Rectal smooth muscle tissue (tissue), 1 donor: ENCODE measurements around the gene CLEC18C.
"Not testable (repeated sequence)": the region's sequence is repeated elsewhere in the genome, so short reads cannot be mapped to it uniquely, and the experiment has no call there.

Experiments
- H3K27ac ChIP-seq: one replicate; pipeline ENCODE4 v1.7.0; 2013; ENCODE audit warnings: low read depth, low read length, inconsistent platforms
- H3K27me3 ChIP-seq: one replicate; pipeline ENCODE4 v1.7.0; 2013; ENCODE audit warnings: low read length; ENCODE audit not compliant: control insufficient read depth, insufficient read depth
- H3K36me3 ChIP-seq: one replicate; pipeline ENCODE4 v1.7.0; 2013; ENCODE audit warnings: low read length; ENCODE audit not compliant: control insufficient read depth, insufficient read depth
- H3K4me1 ChIP-seq: one replicate; pipeline ENCODE4 v1.7.0; 2013; ENCODE audit warnings: low read length; ENCODE audit not compliant: control insufficient read depth, insufficient read depth
- H3K4me3 ChIP-seq: one replicate; pipeline ENCODE4 v1.7.0; 2013; ENCODE audit warnings: low read length
- H3K9ac ChIP-seq: one replicate; pipeline ENCODE4 v1.7.0; 2013; ENCODE audit warnings: low read length

CLEC18C gene

DNA sequence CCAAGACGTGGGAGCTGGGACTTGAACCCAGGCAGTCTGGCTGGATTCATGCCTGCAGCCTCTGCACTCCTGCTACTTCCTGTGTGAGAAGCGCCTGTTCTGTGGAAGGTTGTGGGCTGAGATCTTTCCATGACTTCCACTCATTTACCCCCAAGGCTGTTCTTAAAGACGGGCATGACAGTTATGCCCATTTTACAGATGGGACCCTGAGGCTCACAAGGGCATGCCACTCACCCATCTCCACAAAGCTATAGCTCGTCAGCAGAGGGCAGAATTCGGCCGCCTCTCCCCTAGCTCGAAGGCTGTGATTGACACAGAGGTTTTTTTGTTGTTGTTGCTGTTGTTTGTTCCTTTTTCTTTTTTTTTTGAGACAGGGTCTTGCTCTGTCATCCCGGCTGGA is 26.5 kb downstream of the CLEC18C start:
- not testable (repeated sequence) for H3K27me3 ChIP-seq, H3K4me1 ChIP-seq, H3K36me3 ChIP-seq, H3K27ac ChIP-seq, H3K9ac ChIP-seq, H3K4me3 ChIP-seq

DNA sequence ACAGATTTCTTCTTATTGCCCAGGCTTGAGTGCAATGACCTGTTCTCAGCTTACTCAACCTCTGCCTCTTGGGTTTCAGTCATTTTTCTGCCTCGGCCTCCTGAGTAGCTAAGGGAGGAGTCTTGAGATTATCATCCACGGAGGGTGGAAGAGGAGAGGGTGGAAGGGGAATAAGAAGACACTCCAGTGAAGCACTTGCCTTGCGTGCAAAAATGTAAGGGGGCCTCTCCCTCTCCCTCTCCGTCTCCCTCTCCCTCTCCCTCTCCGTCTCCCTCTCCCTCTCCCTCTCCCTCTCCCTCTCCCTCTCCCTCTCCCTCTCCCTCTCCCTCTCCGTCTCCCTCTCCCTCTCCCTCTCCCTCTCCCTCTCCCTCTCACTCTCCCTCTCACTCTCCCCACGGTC is 29.9 kb downstream of the CLEC18C start:
- H3K36me3 ChIP-seq, H3K4me1 ChIP-seq, H3K9ac ChIP-seq, H3K27ac ChIP-seq, H3K4me3 ChIP-seq, H3K27me3 ChIP-seq: not testable (repeated sequence)

GRCh38 chr16:70204010-70204409 is 30.4 kb downstream of the CLEC18C start:
- H3K4me1 ChIP-seq, H3K9ac ChIP-seq, H3K27ac ChIP-seq, H3K27me3 ChIP-seq, H3K4me3 ChIP-seq, H3K36me3 ChIP-seq: not testable (repeated sequence)

DNA sequence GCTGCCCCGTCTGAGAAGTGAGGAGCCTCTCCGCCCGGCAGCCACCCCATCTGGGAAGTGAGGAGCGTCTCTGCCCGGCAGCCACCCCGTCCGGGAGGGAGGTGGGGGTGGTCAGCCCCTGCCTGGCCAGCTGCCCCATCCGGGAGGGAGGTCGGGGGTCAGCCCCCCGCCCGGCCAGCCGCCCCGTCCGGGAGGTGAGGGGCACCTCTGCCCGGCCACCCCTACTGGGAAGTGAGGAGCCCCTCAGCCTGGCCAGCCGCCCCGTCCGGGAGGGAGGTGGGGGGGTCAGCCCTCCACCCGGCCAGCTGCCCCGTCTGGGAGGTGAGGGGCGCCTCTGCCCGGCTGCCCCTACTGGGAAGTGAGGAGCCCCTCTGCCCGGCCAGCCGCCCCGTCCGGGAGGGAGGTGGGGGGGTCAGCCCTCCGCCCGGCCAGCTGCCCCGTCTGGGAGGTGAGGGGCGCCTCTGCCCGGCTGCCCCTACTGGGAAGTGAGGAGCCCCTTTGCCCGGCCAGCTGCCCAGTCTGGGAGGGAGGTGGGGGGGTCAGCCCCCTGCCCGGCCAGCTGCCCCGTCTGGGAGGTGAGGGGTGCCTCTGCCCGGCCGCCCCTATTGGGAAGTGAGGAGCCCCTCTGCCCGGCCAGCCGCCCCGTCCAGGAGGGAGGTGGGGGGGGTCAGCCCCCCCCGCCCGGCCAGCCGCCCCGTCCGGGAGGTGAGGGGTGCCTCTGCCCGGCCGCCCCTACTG is 31.2 kb downstream of the CLEC18C start:
- not testable (repeated sequence) for H3K36me3 ChIP-seq, H3K4me1 ChIP-seq, H3K9ac ChIP-seq, H3K27me3 ChIP-seq, H3K27ac ChIP-seq, H3K4me3 ChIP-seq

GRCh38 chr16:70206382-70206781 is 32.8 kb downstream of the CLEC18C start:
- H3K4me3 ChIP-seq, H3K36me3 ChIP-seq, H3K27me3 ChIP-seq, H3K9ac ChIP-seq, H3K4me1 ChIP-seq, H3K27ac ChIP-seq: not testable (repeated sequence)

- H3K4me3 ChIP-seq, H3K9ac ChIP-seq, H3K4me1 ChIP-seq, H3K27me3 ChIP-seq, H3K27ac ChIP-seq, H3K36me3 ChIP-seq: not testable (repeated sequence)
Measured at GRCh38 chr16:70218586-70218985, 45.0 kb downstream of the CLEC18C start.

- H3K27ac ChIP-seq, H3K4me3 ChIP-seq, H3K9ac ChIP-seq, H3K36me3 ChIP-seq, H3K4me1 ChIP-seq, H3K27me3 ChIP-seq: not testable (repeated sequence)
Measured at GRCh38 chr16:70222574-70222973, 49.0 kb downstream of the CLEC18C start.

DNA sequence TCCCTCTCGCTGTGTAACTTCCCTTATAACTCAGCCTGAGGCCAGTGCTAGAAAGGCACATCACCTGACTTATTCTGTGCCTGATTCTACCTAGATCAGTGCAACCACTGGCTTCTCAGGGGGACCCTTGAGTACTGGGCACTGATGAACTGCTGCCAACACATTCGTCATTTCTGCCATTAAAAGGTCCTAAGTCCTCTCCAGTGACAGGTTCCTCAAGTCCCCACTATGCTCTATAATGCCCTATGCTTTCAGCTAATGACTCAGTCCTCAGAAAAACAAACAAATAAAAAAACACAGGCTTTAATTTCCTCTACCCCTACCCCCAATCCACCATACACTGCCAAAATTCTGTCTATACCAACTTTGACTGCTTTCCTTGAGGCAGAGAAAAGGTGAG is 49.6 kb downstream of the CLEC18C start:
- not testable (repeated sequence) for H3K27ac ChIP-seq, H3K9ac ChIP-seq, H3K27me3 ChIP-seq, H3K4me3 ChIP-seq, H3K36me3 ChIP-seq, H3K4me1 ChIP-seq

GRCh38 chr16:70223971-70224513 is 50.5 kb downstream of the CLEC18C start:
- not testable (repeated sequence) for H3K9ac ChIP-seq, H3K27ac ChIP-seq, H3K4me3 ChIP-seq, H3K27me3 ChIP-seq, H3K4me1 ChIP-seq, H3K36me3 ChIP-seq

DNA sequence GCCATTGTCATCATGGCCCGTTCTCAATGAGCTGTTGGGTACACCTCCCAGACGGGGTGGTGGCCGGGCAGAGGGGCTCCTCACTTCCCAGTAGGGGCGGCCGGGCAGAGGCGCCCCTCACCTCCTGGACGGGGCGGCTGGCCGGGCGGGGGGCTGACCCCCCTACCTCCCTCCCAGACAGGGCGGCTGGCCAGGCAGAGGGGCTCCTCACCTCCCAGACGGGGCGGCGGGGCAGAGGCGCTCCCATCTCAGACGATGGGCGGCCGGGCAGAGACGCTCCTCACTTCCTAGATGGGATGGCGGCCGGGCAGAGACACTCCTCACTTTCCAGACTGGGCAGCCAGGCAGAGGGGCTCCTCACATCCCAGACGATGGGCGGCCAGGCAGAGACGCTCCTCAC is 51.1 kb downstream of the CLEC18C start:
- not testable (repeated sequence) for H3K9ac ChIP-seq, H3K27me3 ChIP-seq, H3K4me3 ChIP-seq, H3K4me1 ChIP-seq, H3K27ac ChIP-seq, H3K36me3 ChIP-seq

- H3K4me3 ChIP-seq, H3K27ac ChIP-seq, H3K4me1 ChIP-seq, H3K9ac ChIP-seq, H3K36me3 ChIP-seq, H3K27me3 ChIP-seq: not testable (repeated sequence)
Measured at GRCh38 chr16:70225430-70225829, 51.8 kb downstream of the CLEC18C start.

DNA sequence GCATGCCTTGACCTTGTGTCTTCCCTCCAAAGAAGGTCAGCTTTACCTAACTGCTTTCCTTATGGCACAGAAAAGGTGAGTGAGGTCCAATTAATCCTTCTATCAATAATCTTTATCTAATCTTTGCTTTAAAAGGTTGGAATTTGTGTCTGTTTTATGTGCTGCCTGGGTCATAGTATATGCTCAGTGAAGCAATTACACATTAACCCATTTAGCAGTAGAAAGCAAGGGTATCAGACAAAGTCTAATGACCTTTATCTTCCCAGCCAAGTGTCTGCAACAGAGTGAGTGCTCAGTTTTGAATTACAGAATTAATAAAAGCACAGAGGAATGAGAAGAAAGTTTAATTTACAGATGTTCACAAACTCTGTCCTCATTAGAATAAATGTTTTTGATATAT is 52.4 kb downstream of the CLEC18C start:
- not testable (repeated sequence) for H3K4me3 ChIP-seq, H3K36me3 ChIP-seq, H3K27me3 ChIP-seq, H3K27ac ChIP-seq, H3K9ac ChIP-seq, H3K4me1 ChIP-seq

GRCh38 chr16:70231831-70232230 is 58.2 kb downstream of the CLEC18C start:
- not testable (repeated sequence) for H3K4me1 ChIP-seq

More at GRCh38 chr16:70231831-70232230, 58.2 kb downstream of the CLEC18C start:
- not testable (repeated sequence) for H3K4me3 ChIP-seq, H3K36me3 ChIP-seq, H3K9ac ChIP-seq, H3K27me3 ChIP-seq, H3K27ac ChIP-seq
